ENCODE data around the gene INPPL1. TPM values are rescaled to one million over a fixed set of nuclear protein-coding genes. Genes with fewer than 3 reads are reported as not detected.

INPPL1 gene
- total and polyA plus RNA-seq, 2 of the 13 experiments (the other 11 are each of a cell fraction or from before 2014, with no cell fraction given): 29.1 to 66.9 TPM

GRCh38 chr11:72236774-72237111 lies 12.2 kb downstream of the INPPL1 start (continued):
- TF ChIP-seq CSRNP1 (CRISPR knock-in tag; IDR thresholded peaks at IDR 0.05): no peak
- TF ChIP-seq SIN3B (IDR thresholded peaks at IDR 0.05; ENCODE audit: low read length): no peak
- TF ChIP-seq ZKSCAN5 (CRISPR knock-in tag; IDR thresholded peaks at IDR 0.05): no peak
- no peak for TF ChIP-seq SCMH1 (CRISPR knock-in tag; IDR thresholded peaks at IDR 0.05; ENCODE audit: borderline replicate concordance)
- no peak for TF ChIP-seq ATRX (CRISPR knock-in tag; IDR thresholded peaks at IDR 0.05; ENCODE audit: borderline replicate concordance)
- TF ChIP-seq MIXL1 (CRISPR knock-in tag; IDR thresholded peaks at IDR 0.05): no peak
- TF ChIP-seq ZHX2 (IDR thresholded peaks at IDR 0.05; ENCODE audit: low read depth): no peak
- TF ChIP-seq ZHX2 (CRISPR knock-in tag; IDR thresholded peaks at IDR 0.05; ENCODE audit: borderline replicate concordance): no peak
- TF ChIP-seq ZNF883 (CRISPR knock-in tag; IDR thresholded peaks at IDR 0.05; ENCODE audit: not compliant biosample characterization): no peak
- no peak for TF ChIP-seq NR2F1 (CRISPR knock-in tag; IDR thresholded peaks at IDR 0.05)
